BE2C (cell line): Measurements from ENCODE around the gene TMEM255B.

Experiments
- DNase-seq: peaks from one replicate; pipeline ENCODE4 v3.0.0-alpha.2; 2020
- H3K27me3 ChIP-seq: fragments of 250-450 bp; sonication (Bioruptor Pico); 2 replicates; pipeline ENCODE4 v1.5.1; 2020; ENCODE audit warnings: mild to moderate bottlenecking
- H3K36me3 ChIP-seq: fragments of 250-450 bp; sonication (Bioruptor Pico); 2 replicates; pipeline ENCODE4 v1.5.1; 2020; ENCODE audit warnings: mild to moderate bottlenecking
- H3K4me1 ChIP-seq: fragments of 250-450 bp; sonication (Bioruptor Pico); 2 replicates; pipeline ENCODE4 v1.5.1; 2020
- H3K4me3 ChIP-seq: 2 replicates; pipeline ENCODE4 v1.5.1; 2011; ENCODE audit warnings: low read depth, low read length
- H3K9me3 ChIP-seq: fragments of 250-450 bp; sonication (Bioruptor Pico); 2 replicates; pipeline ENCODE4 v1.5.1; 2020
- CTCF ChIP-seq: IDR thresholded peaks from 2 replicates; pipeline ENCODE4 v1.5.1; 2012; ENCODE audit warnings: mild to moderate bottlenecking, low read depth, low read length

Gene TMEM255B

GRCh38 chr13:113861433-113862030 is 102.5 kb downstream of the TMEM255B start:
- peaks cover 6% of the 10 kb centered on the region; the same call in 1 of the 2 replicates for H3K27me3 ChIP-seq
- no peaks in the 10 kb centered on the region for H3K36me3 ChIP-seq
- peak; percentile 8; the same call in 1 of the 2 replicates for TF ChIP-seq CTCF
- H3K4me3 ChIP-seq: no peak overlapping the region
- peak; percentile 72 for DNase-seq
- H3K9me3 ChIP-seq: no peaks in the 10 kb centered on the region
- H3K4me1 ChIP-seq: peaks cover 12% of the 10 kb centered on the region

- DNase-seq: no peak
- Histone ChIP-seq H3K4me3 (no peak overlapping the region), H3K36me3 (no peaks in the 10 kb centered on the region), H3K4me1 (peaks cover 12% of the 10 kb centered on the region), H3K9me3 (no peaks in the 10 kb centered on the region), H3K27me3 (peaks cover 6% of the 10 kb centered on the region; the same call in 1 of the 2 replicates)
- no peak for TF ChIP-seq CTCF
These were observed 103.3 kb downstream of the TMEM255B start for GRCh38 chr13:113862191-113862930.

GRCh38 chr13:113862931-113863523 is 104.0 kb downstream of the TMEM255B start:
- Histone ChIP-seq H3K27me3 (peaks cover 6% of the 10 kb centered on the region), H3K36me3 (no peaks in the 10 kb centered on the region), H3K4me1 (peaks cover 12% of the 10 kb centered on the region), H3K4me3 (peak overlapping the region; percentile 56), H3K9me3 (no peaks in the 10 kb centered on the region)
- TF ChIP-seq CTCF: no peak
- no peak for DNase-seq

GRCh38 chr13:113863524-113864272 is 104.7 kb downstream of the TMEM255B start, which contains the start of gene GAS6:
GAS6 (minus strand) TSS chr13:113864076; CDS start chr13:113863920, 156 bp downstream.
- Histone ChIP-seq H3K36me3 (no peaks in the 10 kb centered on the region), H3K4me3 (peak within 1 kb of the TSS; percentile 75), H3K9me3 (no peaks in the 10 kb centered on the region), H3K4me1 (peaks cover 12% of the 10 kb centered on the region), H3K27me3 (peaks cover 6% of the 10 kb centered on the region)
- peak; percentile 49 for DNase-seq
- TF ChIP-seq CTCF: no peak

GRCh38 chr13:113864273-113864890 is 105.4 kb downstream of the TMEM255B start:
- peaks cover 6% of the 10 kb centered on the region for H3K27me3 ChIP-seq
- H3K9me3 ChIP-seq: no peaks in the 10 kb centered on the region
- no peak for DNase-seq
- peak overlapping the region; percentile 75 for H3K4me3 ChIP-seq
- peaks cover 12% of the 10 kb centered on the region for H3K4me1 ChIP-seq
- no peaks in the 10 kb centered on the region for H3K36me3 ChIP-seq
- no peak for TF ChIP-seq CTCF
